HG03457 (cell line): Measurements from ENCODE around the gene COL4A5.
"Not testable (repeated sequence)": the region's sequence is repeated elsewhere in the genome, so short reads cannot be mapped to it uniquely, and the experiment has no call there.

Experiments used
- ATAC-seq: cut with Tn5 transposase; IDR thresholded peaks from one replicate; pipeline ENCODE4 v1.9.1; 2021; ENCODE audit warnings: moderate number of reproducible peaks; ENCODE audit not compliant: unreplicated experiment

The COL4A5 gene

GRCh38 chrX:108453841-108454240 lies 14.2 kb downstream of the COL4A5 start:
- no peak for ATAC-seq

GRCh38 chrX:108456971-108457477 lies 17.4 kb downstream of the COL4A5 start:
- ATAC-seq: no peak

GRCh38 chrX:108464604-108465003 lies 25.0 kb downstream of the COL4A5 start:
- ATAC-seq: no peak

DNA sequence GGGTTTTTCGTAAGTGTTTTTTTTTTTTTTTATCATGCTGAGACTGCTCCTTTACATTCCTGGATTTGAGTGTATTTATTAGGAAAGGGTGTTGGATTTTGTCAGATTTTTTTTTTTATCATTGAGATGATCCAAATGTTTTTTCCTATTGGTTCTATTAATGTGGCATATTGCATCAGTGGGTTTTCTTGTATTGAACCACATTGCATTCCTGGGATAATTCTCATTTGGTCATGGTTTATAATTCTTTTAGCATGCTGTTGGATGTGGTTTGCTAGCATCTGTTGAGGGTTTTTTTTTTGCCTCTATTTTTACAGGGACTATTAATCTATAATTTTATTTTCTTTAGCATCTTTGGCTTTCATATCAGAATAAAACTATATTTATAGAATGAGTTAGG lies 28.8 kb downstream of the COL4A5 start:
- no peak for ATAC-seq

DNA sequence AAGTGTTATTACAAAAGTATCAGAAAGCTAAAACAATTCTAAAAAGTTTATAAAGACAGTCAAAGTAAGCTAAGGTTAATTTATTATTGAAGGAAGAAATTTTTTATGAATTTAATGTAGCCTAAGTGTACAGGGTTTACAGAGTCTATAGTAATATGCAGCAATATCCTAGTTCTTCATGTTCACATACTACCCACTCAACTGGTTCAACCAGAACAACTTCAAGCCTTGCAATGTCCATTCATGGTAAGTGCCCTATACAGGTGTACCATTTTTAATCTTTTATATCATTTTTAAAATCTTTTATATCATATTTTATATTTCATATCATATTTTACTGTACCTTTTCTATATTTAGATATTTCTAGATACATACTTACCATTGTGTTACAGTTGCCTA lies 34.3 kb downstream of the COL4A5 start:
- ATAC-seq: no peak

DNA sequence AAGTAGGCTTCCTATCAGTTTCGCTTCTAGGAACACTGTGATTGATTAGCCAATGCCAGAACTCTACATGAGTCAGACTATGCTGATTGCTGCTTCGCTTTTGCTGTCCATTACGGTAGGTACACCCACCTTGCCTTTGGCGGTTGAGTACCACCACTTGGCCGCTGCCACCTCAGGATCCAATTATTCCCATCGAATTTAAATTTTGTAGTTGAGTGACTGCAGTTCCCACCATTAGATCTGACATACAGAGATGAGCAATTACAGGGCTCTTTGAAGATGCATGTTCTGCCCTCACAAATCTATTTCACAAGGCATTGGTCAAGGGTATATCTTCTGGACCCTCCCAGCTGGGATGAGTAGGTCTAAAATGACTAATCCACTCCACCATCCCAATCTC lies 41.9 kb downstream of the COL4A5 start:
- not testable (repeated sequence) for ATAC-seq

- no peak for ATAC-seq
Measured at GRCh38 chrX:108484251-108484650, 44.6 kb downstream of the COL4A5 start.

GRCh38 chrX:108485960-108486359 lies 46.3 kb downstream of the COL4A5 start:
- no peak for ATAC-seq

- ATAC-seq: no peak
Measured at GRCh38 chrX:108494406-108495090, 54.9 kb downstream of the COL4A5 start.

- no peak for ATAC-seq
Measured at GRCh38 chrX:108511721-108512120, 72.1 kb downstream of the COL4A5 start.

GRCh38 chrX:108516184-108516583 lies 76.5 kb downstream of the COL4A5 start:
- no peak for ATAC-seq

GRCh38 chrX:108527724-108528123 lies 88.1 kb downstream of the COL4A5 start:
- ATAC-seq: no peak

- peak; percentile 76 for ATAC-seq
Measured at GRCh38 chrX:108537005-108537404, 97.4 kb downstream of the COL4A5 start.

GRCh38 chrX:108541286-108541685 lies 101.6 kb downstream of the COL4A5 start:
- no peak for ATAC-seq

DNA sequence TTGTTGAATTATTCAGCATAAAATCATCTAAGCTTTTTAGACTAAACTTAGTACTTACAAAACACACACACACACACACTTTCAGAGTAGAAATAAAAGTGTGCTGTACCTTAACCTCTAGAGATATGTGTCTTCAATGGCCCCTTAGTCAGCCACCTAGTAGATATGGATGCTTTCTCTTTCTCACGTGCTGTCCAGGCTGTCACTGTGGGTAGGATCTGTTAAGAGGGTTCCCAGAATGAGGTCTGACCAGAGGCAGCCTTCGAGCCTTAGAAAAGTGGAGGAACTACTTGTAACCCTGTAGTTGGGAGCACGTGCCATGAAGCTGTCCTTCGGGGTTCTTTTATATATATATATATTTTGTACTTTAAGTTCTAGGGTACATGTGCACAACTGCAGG lies 117.9 kb downstream of the COL4A5 start:
- ATAC-seq: no peak

- ATAC-seq: no peak
Measured at GRCh38 chrX:108558217-108558616, 118.6 kb downstream of the COL4A5 start.

DNA sequence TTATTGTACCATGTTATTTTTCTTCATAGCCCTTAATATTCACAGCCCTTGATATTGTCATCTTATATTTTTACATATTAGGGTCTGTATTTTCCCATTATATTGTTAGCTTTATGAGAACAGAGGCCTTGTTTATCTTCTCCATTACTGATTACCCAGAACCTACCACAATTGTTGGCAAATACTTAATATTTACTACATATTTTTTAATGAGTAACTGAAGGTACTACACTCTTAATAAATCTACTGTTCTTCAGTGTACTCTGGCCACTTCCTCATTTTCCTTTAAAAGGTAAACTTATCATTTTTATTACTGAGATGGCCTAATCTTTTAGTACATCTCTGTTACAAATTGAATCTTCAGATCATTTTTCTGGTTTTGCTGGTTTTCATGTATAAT lies 133.5 kb downstream of the COL4A5 start:
- ATAC-seq: peak; percentile 57

DNA sequence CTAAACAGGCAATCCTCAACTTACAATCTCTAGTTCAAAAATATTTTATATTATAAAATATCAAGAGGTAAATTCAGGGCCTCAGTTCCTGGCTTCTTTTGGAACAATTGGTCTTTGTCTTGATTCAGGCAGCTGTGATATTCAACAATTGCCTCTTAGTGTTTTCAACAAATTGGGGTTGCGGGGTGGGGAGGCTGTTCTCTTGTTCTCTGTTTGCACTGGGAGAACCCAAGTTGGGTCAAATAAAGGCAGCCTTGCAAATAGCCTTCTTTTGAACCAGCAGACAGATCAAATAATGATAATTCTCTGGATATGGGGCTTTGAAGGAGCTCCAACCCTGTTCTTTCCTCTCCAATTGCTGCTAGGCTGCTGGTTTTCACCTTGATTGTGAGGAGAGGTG lies 142.5 kb downstream of the COL4A5 start:
- ATAC-seq: no peak

GRCh38 chrX:108584617-108585211 lies 145.1 kb downstream of the COL4A5 start:
- no peak for ATAC-seq

DNA sequence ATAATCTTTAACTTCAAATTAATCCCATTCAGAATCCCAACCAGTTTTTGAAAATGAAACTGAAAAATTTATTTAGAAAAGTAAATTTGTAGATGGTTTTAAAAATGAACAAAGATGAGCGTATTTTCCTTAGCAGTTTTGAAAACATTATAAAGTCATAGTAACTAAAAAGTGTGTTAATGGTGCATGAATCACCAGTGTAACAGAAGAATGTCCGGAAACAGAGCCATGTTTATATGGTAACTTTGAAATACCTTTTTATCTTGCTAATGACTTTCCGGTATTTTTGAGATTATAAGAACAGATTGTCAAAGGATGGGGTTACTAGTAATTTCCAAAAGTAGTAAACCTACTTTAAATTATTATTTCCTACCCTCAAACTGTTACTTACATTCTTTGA lies 150.9 kb downstream of the COL4A5 start:
- ATAC-seq: no peak

DNA sequence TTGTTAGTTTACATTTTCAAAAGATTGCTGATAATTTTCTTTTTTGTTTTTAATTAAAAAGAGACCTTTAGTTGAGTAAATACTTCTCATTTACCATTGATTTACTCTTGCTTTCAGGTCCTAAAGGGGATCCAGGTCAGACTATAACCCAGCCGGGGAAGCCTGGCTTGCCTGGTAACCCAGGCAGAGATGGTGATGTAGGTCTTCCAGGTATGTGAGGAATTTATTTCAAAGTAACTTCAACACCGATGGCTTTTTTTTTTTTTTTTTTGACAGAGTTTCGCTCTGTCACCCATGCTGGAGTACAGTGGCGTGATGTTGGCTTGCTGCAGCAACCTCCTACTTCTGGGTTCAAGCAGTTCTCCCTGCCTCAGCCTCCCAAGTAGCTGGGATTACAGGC lies 161.6 kb downstream of the COL4A5 start:
- no peak for ATAC-seq

DNA sequence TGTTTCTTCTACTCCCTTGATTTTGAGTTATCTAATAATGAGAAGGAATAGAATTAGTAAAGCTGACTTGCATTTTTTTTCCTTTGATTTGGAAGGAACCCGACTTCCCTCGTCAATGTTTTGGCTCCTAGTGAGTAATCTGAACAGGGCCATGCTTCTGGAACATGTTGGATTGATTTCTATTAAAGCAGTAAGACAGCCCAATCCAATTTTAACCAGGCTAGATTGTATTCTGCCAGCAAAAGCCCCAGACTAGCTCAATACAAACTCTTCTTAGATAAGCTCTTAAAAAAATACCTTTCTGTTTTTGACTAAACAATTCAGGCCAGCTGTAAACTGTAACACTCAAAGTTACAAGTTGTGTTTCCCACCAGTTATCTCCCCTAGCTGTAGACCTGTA lies 170.5 kb downstream of the COL4A5 start:
- no peak for ATAC-seq

DNA sequence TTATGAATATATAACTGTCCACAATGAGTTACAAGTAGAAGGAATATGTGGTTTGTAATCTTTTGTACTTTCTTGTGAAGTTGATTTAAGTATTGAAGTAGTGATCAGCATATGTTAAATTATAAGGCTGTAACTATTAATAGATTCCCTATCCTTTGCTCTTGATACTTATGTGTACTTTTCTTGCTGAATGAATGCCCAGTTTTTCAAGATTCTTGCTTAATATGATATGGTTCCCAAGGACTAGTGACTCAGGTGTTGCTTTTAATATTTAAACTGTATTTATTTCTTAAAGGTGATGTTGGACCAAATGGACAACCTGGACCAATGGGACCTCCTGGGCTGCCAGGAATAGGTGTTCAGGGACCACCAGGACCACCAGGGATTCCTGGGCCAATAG lies 175.0 kb downstream of the COL4A5 start:
- no peak for ATAC-seq
